Stimulated activated CD8-positive, alpha-beta memory T cell treated with anti-CD3 and anti-CD28 coated beads, Interleukin-15, amount 100 ng/mL, for 4 hours (primary cell): ENCODE measurements around the gene ARCN1.

Experiments used
- DNase-seq, 2 donors: peaks; one replicate each; pipeline ENCODE4 v3.0.0-alpha.2; 2020; ENCODE audit warnings: low read depth in 2 of 2

The ARCN1 gene

DNA sequence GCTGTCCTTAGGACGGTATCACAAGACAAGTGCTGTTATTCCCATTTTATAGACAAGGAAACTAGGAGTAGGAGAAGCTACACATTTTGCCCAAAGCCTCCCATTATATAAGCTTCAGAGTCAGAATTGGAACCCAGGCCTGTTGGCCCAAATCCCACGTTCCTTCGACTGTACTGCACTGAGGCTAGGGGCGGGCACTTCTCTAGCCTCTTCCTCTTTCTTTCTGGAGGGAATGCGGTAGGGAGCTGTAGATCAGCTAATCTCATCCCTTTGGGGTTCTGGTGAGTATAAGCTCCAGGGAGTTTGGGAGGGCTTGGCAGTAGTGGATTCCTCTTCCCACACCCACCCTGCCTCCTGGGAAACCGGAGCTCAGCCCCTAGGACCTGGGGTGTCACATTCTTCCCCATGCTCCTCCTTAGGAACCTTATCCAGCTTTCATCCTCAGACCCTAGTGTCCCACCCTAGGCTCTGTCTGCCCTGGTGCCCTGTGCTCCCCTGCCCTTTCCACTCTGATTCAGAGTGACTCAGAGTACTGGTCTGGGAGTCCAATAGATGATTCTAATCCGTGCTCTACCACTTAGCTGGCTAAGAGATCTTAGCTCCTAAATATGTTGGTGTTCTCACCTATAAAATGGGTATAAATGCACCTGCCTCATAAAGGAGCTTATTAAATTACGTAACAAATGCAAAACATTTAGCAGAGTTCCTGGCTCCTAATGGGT, 64.5 kb downstream of the ARCN1 start:
- no peak for DNase-seq

DNA sequence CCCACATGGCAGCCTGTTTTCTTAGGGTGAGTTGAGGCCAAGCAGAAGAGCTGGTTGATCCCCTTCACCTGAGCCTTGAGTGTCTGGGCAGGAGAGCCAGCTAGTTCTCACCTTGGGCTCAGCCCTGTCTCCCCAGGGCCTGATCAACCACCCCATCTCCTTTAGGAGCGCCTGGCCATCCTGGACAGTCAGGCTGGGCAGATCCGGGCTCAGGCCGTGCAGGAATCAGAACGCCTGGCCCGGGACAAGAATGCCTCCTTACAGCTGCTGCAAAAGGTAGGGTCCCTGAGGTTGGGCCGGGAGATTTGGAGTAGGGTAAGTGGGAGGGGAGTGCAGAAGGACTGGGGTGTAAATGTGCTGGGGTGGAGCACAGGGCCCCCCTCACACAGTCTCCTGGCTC, 66.5 kb downstream of the ARCN1 start:
- DNase-seq: no peak

DNA sequence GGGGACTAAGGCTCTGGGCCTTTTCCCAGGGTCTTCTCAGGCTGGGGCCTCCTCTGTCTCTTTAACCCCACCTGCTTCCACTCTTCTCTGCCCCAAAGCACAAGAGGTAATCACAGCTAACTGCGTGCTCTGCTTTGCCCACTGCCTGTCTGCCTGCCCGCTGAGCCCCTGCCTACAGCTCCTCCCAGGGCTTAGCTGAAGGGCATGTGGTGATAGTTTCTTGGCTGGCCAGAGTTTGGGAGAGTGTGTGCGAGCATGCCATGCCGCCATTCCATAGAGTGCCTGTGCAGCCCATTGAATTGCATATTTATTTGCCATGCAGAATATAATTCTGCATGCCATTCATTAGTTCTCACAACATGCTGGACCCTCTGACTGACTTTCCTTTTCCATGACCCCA, 67.7 kb downstream of the ARCN1 start:
- no peak for DNase-seq

DNA sequence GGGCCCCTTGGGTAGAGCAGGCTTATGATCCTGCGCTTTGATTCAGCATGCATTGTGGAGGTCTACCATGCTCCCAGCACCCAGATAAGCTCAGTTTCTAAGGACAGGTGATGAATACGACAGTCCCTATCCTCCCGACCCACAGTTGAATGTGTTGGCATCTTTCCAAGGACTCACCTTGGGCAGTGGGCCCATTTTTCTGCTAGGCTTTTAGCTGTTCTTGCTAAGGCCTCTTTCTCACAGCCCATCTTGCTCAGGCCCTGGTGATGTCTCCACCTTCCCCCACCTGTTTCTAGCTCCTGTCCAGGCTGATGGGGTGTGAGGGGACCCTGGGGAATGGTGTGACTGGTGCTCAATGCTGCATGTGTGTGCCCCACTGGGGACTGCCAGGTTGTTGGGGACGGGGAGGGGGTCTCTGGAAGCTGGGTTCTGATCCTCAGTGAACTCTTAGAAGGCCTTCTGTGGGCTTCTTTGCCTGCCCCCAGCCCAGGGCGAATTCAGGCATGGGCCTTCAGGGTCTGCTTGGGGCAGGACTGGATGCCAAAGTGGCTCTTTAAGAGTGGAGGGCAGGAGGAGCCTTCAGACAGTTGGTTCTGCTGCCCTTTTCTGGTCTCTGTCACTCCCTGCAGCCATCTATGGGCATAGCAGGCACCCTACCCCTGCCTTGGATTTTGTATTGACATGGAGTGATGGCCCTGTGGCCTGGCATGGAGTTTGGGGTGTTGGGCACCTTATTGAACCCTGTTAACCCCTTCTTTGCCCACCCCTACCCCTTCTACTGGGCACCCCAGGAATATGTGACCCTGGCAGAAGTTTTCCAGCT, 68.3 kb downstream of the ARCN1 start:
- no peak for DNase-seq

DNA sequence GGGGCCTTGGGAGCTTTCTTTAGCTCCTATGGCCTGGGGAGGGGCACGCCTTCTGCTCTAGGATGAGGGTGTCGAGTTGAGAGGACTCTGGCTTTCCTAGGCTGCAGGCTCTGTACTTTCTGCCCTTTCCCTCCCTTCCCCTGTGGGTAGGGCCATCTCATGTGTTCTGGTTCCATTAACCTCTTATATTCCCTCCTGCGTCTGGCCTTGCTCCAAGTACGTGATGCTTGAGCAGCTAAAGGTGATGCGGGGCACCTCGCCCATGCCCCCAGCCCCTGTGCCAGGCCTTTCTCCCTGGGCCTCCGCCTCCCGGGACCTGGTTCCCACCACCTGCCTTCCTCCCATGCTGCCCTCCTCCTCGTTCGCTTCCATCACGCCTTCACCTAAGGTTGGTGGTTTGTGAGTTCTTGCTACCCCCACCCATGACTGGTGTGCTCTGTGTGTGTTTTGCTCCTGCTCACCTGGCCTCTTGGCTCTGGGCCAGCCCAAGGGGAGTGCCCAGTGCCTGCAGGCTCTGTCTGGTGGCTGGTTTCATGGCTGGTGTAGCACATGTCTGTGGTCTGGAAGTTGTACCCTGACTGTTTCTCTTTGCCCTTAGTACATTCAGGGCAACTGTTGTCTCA, 69.3 kb downstream of the ARCN1 start:
- no peak for DNase-seq

DNA sequence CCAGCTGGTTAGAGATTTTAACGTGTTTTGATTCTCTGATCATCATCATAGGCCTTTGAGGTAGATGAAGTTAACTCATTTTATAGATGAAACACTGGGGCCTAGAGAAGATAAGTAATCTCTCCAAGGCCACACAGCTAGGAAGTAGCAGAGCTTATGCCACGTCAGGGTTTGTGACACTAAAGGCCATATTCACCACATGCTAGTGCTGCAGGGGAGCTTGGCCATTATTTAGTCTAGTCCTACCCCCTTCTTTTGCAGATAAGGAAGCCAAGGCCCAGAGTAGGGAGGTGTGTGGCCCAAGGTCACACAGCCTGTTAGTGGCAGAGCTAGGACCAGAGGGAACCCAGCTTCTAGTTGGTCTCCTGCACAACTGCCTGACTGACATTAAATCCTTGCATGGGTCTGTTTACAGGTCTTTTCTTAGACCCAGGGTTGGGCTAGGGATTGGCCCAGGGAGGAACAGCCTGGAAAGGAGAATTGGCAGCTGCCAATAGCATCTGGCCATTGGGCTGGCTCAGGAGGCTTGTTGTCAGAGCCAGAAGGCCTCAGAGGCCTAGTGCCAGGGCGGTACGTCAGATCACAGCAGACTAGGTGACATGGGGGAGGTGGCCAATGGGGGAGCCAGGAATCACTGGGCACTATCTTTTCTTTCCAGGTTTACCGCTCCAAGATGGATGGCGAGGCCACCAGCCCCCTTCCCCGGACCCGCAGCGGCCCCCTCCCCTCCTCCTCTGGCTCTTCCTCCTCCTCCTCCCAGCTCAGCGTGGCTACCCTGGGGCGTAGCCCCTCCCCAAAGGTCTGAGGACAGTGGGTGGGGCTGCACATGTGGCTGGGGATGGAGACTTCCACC, 71.2 kb downstream of the ARCN1 start:
- no peak for DNase-seq

DNA sequence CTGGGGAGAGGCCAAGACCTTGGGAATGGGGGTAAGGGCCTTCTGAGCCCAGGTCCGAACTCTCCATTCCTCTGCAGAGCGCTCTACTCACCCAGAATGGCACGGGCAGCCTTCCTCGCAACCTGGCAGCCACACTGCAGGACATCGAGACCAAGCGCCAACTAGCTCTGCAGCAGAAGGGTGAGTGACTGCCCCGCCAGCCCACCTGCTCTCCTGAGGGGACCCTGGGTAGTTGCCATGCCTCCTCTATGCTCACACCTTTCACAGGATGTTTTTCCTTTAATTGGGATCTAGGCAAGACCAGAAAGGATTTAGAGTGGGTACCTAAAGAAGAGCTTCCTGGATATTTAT, 71.8 kb downstream of the ARCN1 start:
- DNase-seq: no peak

DNA sequence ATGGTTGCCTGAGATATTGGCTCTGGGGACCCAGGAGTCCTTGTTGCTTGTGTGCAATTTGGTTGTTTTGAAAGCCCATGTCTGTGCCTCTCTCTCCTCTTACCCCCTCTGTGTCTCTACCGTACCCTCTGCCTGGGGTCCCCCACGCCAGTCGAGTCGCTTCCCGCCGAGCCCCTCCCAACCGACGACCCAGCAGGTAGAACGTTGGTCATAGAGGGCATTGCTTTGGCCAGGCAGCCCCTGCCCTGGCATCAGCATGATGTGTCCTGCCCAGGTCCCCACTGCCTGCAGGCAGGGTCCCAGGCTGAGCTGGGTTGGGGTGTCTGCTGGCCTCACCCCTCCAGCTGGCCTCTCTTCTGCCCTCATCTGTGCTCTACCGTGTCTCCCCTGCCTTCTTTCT, 72.3 kb downstream of the ARCN1 start:
- no peak for DNase-seq

DNA sequence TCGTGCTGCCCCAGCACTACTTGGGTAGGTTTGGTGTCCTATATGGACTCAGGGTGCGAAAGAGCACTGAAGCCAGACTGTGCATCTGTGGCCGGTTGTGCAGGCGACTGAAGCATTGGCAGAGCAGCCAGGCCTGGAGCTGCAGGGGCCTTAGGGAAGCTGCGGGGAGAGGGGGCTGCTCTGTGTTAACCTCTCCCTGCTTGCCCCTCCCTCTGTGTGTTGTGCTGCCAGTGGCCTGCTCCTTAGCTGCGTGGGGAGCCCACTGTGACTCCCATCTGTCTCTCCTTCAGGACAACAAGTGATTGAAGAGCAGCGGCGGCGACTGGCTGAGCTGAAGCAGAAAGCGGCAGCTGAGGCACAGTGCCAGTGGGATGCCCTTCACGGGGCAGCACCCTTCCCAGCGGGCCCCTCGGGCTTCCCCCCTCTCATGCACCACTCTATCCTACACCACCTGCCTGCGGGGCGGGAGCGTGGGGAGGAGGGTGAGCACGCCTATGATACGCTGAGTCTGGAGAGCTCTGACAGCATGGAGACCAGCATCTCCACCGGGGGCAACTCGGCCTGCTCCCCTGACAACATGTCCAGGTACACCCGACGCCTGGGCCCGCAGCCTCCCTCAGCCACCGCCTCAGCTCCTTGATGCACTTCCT, 73.0 kb downstream of the ARCN1 start:
- no peak for DNase-seq

DNA sequence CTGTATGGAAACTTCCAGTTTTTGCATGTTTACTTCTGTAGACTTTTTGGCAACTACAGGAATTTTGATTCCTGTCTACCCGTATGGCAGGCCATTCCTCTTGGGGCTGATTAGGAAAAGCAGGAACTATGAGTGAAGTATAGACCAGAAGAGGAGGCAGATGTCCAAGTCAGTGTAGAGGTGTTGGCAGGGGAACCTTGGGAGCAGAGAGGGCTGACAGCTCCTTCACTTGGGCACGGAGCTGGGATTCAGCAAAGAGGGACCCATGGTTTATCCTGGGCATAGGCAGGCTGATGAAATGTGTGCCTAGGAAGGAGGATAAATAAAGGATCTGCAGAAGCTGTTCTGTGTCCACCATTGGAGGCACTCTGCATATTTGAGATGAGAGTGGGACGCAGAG, 74.2 kb downstream of the ARCN1 start:
- no peak for DNase-seq

DNA sequence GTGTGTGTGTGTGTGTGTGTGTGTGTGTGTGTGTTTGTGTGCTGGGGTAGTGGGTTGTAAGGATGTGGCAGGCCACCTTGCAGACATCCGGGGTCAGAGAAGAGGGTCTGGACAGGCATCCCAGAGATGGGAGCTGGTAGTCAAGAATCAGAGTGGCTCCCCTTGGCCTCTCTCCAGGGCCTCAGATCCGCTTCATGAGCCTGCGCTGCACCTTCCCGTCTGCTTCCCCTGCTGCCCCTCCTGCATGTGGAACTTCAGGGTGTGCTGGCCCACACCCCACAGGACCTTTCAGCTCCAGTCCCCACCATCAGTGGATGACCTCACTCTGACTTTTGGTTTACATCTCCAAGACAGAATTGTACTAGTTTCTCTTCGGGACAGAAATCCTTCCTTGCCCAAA, 76.1 kb downstream of the ARCN1 start:
- no peak for DNase-seq

DNA sequence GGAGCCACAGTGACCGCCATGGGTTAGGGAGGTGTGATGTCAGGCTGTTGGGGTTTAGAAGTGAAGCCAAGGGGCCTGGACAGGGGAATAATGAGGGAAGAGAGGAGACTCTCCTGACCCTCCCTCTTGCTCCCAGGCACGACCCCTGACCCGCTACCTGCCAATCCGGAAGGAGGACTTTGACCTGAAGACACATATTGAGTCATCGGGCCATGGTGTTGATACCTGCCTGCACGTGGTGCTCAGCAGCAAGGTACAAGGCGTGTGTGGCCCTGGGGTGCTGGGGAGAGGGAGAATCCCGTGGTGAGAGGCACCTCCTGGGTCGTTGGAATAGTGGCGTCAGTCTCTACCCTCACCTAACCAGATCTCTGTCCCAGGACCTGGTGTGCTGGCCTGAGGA, 77.7 kb downstream of the ARCN1 start:
- DNase-seq: no peak

DNA sequence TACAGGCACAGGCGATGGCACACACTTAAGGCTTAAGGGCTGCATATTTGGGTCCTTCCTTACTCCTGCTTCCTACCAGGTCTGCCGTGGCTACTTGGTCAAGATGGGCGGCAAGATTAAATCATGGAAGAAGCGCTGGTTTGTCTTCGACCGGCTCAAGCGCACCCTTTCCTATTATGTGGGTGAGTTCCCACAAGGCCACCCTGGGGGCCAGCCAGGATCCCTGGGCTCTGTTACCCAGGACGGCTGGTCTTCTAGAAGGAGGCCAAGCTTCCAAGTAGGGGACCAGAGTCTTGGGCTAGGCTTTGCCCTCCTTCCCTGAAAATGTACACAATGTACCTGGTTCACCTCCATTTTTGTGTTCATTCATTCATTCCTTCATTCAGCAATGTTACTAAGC, 78.2 kb downstream of the ARCN1 start:
- no peak for DNase-seq

DNA sequence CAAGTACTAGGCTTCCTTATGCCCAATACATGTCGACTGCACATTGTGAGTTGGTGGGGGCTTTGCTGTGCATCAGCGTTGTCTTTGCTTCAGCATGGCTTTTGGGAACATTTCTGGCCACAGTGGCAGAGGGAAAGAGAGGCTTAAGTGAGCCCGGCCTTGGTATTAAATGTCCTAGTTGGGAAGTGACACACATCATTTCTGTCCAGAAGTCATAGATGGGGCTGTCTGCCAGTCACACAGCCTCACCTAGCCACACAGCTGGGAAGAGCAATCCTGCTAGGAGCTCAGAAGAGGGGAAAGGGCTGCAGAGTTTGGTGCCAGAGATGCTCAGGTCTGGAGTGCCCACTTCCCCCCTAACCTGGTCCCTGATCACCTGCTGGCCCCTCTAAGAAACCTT, 79.6 kb downstream of the ARCN1 start:
- no peak for DNase-seq
